Effector CD4-positive, alpha-beta T cell (primary cell): Measurements from ENCODE around the gene SEC24D.
"Not testable (repeated sequence)": the region's sequence is repeated elsewhere in the genome, so short reads cannot be mapped to it uniquely, and the experiment has no call there.

Experiments
- DNase-seq: peaks from one replicate; pipeline ENCODE4 v3.0.0-alpha.2; 2020
- total RNA-seq: gene quantifications from one replicate; lab custom pipeline; 2026; lab: John Stamatoyannopoulos, UW

The SEC24D gene
- total RNA-seq = 21.8 reads per million, percentile 48 among the genes with 10 or more reads in this experiment

- peak; percentile 76 for DNase-seq
These were observed at the start of gene SEC24D for GRCh38 chr4:118835571-118836300. SEC24D (minus strand) TSS chr4:118836126; CDS start chr4:118833696, 2,430 bp downstream.

GRCh38 chr4:118884716-118885115, 48.8 kb upstream of the SEC24D start:
- no peak for DNase-seq

GRCh38 chr4:118883861-118884260, 47.9 kb upstream of the SEC24D start:
- no peak for DNase-seq

- DNase-seq = no peak
These were observed 45.7 kb upstream of the SEC24D start for GRCh38 chr4:118881512-118882146.

- no peak for DNase-seq
These were observed 43.5 kb upstream of the SEC24D start for GRCh38 chr4:118879409-118879808.

- not testable (repeated sequence) for DNase-seq
These were observed 42.6 kb upstream of the SEC24D start for GRCh38 chr4:118878507-118878906.

GRCh38 chr4:118877797-118878196, 41.9 kb upstream of the SEC24D start:
- DNase-seq = no peak

GRCh38 chr4:118872181-118872580, 36.3 kb upstream of the SEC24D start:
- no peak for DNase-seq

- no peak for DNase-seq
These were observed 33.9 kb upstream of the SEC24D start for GRCh38 chr4:118869808-118870342.

GRCh38 chr4:118867311-118868067, 31.6 kb upstream of the SEC24D start:
- DNase-seq = no peak

GRCh38 chr4:118866442-118866841, 30.5 kb upstream of the SEC24D start:
- no peak for DNase-seq

GRCh38 chr4:118865091-118865708, 29.3 kb upstream of the SEC24D start:
- no peak for DNase-seq

- no peak for DNase-seq
These were observed 22.9 kb upstream of the SEC24D start for GRCh38 chr4:118858779-118859178.

GRCh38 chr4:118857760-118858159, 21.8 kb upstream of the SEC24D start:
- no peak for DNase-seq

GRCh38 chr4:118850488-118851173, 14.7 kb upstream of the SEC24D start:
- DNase-seq = peak; percentile 11

- no peak for DNase-seq
These were observed 14.1 kb upstream of the SEC24D start for GRCh38 chr4:118849867-118850487.

- DNase-seq = no peak
These were observed 13.0 kb upstream of the SEC24D start for GRCh38 chr4:118848901-118849300.

GRCh38 chr4:118848242-118848641, 12.3 kb upstream of the SEC24D start:
- DNase-seq = no peak

- DNase-seq = no peak
These were observed 11.1 kb upstream of the SEC24D start for GRCh38 chr4:118846979-118847378.

GRCh38 chr4:118845552-118846050, 9.7 kb upstream of the SEC24D start:
- DNase-seq = no peak

- no peak for DNase-seq
These were observed 7.3 kb upstream of the SEC24D start for GRCh38 chr4:118843237-118843636.
